Activated CD4-positive, alpha-beta memory T cell treated with anti-CD3 and anti-CD28 coated beads, Interleukin-2, amount 10 ng/mL, durations not matched to agents 7 days and 5 days (primary cell): ENCODE measurements around the gene MAD2L1BP. TPM values are rescaled to one million over a fixed set of nuclear protein-coding genes. Genes with fewer than 3 reads are reported as not detected.

Source experiments
- total RNA-seq, 2 experiments: library from RNA; stranded (reverse); gene quantifications; one replicate each; pipeline ENCODE4 v1.2.3, GENCODE V29; 2021

MAD2L1BP gene
- total RNA-seq, 2 experiments from 2014 or later = 40.4 to 41.8 TPM

Other genes starting within 250 kb of the MAD2L1BP start
- 10 to 100 TPM; 46.8 to 49.8 TPM for gene ABCC10, start 208.3 kb upstream of the MAD2L1BP start, total RNA-seq
- gene DLK2, start 180.3 kb upstream of the MAD2L1BP start, total RNA-seq = under 1 TPM; 0.18 to 0.50 TPM
- 10 to 100 TPM; 34.7 to 36.6 TPM for gene TJAP1, start 158.3 kb upstream of the MAD2L1BP start, total RNA-seq
- under 1 TPM; 0.23 to 0.25 TPM for gene LRRC73, start 125.5 kb upstream of the MAD2L1BP start, total RNA-seq
- gene YIPF3, start 118.9 kb upstream of the MAD2L1BP start, total RNA-seq = 10 to 100 TPM; 71.5 to 77.4 TPM
- 10 to 100 TPM; 24.1 to 24.3 TPM for gene POLR1C, start 118.8 kb upstream of the MAD2L1BP start, total RNA-seq
- 10 to 100 TPM; 62.5 to 78.5 TPM for gene XPO5, start 59.8 kb upstream of the MAD2L1BP start, total RNA-seq
- gene POLH, start 59.7 kb upstream of the MAD2L1BP start, total RNA-seq = 10 to 100 TPM; 74.6 to 75.5 TPM
- gene GTPBP2, start 6.6 kb upstream of the MAD2L1BP start, total RNA-seq = 100 to 1,000 TPM; 107 to 112 TPM
- gene RSPH9, start 9.2 kb downstream of the MAD2L1BP start, total RNA-seq = not detected
- 10 to 100 TPM; 38.5 to 40.5 TPM for gene MRPS18A, start 52.0 kb downstream of the MAD2L1BP start, total RNA-seq
- gene VEGFA, start 134.4 kb downstream of the MAD2L1BP start, total RNA-seq = 10 to 100 TPM; 48.1 to 49.5 TPM